HG03097 (cell line): ENCODE data around the gene GNG13.
"Not testable (repeated sequence)": the region's sequence is repeated elsewhere in the genome, so short reads cannot be mapped to it uniquely, and the experiment has no call there.

Experiments
- ATAC-seq: cut with Tn5 transposase; IDR thresholded peaks from one replicate; pipeline ENCODE4 v1.9.1; 2021; ENCODE audit not compliant: unreplicated experiment, low FRiP score

The GNG13 gene

DNA sequence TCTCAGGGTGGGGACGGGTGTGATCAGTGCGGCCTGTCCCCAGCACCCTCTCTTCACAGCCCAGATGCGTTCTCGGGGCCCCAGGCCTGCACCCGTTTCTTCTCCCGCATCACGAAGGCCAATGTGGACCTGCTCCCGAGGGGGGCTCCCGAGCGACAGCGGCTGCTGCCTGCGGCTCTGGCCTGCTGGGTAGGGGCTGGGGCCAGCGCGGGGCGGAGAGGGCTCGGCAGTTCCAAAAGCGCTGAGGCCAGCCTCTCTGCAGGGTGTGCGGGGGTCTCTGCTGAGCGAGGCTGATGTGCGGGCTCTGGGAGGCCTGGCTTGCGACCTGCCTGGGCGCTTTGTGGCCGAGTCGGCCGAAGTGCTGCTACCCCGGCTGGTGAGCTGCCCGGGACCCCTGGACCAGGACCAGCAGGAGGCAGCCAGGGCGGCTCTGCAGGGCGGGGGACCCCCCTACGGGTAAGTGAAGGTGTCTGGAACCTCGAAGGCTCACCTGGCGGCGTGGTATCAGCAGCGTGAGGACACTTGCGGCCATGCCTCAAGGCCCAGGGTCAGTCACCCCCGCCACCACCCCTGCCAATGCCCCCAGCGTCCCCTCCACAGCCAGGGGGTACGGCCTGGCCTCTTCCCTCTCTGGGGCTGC, 35.6 kb downstream of the GNG13 start:
- ATAC-seq, result no peak

DNA sequence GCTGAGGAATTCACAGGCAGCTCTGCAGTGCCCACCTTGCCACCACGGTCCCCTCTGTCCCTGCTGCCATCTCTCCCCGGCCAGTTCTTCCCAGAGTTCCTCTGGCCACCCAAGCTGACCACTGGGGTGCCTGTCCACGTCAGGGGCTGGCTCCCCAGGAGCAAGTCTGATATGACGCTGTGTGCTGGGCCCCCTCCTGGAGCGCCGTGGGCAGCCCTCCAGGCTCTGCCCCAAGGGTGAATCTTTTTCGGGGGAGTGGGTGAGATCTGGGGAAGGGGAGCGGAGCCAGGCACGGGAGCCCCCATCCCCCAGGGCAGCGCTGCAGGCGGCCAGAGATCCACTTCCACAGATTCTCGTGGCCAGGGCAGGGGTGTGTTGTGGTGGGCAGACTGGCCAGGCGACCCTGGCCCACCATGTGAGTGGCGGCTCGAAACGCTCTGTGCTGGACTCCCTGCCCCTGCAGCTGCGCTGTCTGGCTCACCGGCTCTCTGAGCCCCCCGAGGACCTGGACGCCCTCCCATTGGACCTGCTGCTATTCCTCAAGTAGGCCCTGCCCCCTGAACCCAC, 36.3 kb downstream of the GNG13 start:
- no peak for ATAC-seq

DNA sequence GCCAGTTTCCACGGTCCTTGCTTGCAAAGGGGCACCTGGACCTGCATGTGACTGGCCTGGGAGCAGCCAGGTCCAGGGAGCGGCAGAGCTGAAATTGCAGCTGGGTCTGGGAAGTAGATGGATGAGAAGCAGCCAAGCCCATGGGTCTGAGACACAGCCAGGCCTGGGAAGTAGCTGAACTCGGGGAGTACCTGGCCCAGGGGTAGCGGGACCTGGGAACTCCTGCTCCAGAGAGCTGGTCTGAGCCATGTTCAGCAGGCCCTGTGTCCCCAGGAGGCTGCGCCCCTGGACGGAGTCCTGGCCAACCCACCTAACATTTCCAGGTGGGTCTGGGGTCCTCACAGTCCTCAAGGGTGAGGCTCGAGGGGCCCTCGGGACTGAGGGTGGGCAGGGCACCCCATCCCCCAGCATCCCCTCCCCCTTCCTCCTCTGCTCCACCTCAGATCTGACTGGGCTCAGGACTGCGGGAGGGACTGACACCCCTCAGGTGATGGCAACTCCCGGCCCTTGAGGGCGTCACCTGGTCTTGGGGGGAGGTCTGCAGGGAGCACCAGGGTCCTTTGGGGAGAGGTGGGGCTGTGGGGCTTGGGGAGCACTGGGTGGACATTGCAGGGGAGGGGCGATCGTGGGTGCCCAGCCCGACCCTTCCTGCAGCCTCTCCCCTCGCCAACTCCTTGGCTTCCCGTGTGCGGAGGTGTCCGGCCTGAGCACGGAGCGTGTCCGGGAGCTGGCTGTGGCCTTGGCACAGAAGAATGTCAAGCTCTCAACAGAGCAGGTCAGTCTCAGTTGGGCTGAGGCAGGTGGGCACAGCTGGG, 37.0 kb downstream of the GNG13 start:
- no peak for ATAC-seq

DNA sequence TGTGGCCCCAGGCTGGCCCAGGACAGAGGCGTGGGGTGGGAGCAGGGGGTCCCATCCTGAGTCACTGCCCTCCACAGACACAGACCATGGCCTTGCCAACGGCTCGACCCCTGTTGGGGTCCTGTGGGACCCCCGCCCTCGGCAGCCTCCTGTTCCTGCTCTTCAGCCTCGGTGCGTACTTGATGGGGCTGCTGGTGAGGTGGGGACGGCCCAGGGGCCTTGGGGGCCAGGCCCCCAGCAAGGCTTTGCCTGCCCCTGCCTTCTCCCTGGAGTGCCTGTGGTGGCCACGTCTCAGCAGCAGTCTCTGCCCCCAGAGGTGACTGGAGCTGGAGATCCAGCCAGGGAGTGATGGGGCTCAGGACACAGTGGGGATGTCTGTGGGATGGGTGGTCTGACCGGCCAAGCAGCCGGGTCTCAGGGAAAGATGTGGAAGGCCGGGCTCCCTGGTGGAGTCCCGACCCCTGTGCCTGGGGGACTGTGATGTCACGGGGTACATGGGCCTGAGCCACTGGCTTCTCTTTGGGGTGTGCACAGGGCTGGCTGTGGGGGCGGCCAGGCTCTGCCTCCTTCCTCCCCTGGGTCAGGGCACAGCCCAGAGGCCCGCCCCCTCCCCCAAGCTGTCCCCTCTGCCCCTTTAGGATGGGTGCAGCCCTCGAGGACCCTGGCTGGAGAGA, 37.8 kb downstream of the GNG13 start:
- no peak for ATAC-seq

DNA sequence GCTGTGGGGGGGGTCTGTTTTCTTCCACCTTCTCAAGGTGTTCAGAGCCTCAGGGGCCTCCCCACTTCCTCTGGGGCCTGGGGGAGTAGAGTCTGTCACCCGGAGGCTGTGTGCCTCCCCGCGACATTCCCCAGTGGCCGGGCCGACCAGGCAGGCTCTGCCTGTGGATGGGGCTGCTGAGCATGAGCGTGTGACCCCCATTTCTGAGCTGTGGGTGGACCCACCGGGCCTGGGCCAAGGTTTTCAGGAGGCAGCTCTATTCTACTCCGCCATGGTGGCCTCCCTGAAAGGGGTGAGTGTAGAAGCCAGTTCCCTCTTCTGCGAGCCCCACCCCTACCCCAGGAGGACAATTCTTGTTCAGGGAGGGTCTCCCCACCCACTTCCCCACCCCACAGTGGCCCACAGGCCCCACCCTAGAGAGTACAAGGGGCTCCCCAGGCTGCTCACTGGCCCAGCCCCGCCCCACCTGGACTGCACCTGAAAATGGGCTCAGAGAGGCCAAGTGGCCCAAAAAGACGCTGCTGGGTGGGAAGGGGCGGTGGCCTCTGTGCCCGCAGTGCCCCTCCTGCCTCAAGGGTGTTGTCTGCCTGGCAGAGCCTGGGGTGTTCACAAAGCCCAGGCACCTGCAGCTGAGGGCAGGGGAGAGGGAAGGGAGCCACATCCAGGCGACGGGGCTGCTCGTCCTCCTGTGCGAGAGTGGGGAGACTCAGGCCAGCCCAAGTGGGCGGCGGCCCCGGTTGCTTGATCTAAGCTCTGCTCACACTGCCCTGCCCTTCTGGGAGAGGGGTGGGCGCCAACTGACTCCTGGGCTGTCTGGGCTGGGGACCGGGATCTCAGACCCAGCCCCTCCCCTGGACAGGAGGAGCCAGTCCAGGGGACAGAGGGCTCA, 38.7 kb downstream of the GNG13 start:
- no peak for ATAC-seq

DNA sequence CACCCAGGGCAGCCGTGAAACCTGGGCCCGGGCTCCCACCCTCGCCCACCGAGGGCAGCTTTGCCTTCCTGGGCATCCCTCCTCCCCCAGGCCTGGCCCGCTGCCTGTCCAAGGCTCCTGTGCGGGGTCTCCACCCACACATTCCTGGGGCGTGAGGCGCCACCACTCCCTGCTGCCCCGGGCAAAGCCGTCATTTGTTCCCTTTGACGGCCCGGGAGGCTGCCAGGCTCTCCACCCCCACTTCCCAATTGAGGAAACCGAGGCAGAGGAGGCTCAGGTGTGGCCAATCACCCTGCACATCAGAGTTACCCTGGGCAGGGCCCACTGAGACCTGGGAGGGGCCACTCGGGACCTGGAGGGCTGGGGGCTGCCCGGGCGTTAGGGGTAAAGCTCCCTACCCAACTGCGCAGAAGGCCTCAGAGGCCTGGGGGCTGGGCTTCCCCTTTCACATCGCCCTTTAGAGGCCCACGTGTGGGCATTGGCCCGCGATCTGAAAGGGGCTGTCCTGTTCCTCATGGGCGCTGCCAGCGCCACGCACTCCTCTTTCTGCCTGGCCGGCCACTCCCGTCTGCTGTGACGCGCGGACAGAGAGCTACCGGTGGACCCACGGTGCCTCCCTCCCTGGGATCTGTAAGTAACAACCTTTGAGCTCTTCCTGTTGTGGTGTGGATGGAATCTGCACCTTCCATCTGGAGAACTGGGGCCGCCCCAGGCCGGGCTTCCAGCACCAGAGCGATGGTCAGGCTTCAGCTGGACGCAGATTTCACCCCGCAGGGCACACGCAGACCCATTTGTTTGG, 39.8 kb downstream of the GNG13 start, which contains the start of gene MSLN:
MSLN (plus strand) TSS at position 190 of the 799 bp plus-strand sequence. CDS start 1,947 bp downstream, outside the sequence.
- ATAC-seq, result no peak

DNA sequence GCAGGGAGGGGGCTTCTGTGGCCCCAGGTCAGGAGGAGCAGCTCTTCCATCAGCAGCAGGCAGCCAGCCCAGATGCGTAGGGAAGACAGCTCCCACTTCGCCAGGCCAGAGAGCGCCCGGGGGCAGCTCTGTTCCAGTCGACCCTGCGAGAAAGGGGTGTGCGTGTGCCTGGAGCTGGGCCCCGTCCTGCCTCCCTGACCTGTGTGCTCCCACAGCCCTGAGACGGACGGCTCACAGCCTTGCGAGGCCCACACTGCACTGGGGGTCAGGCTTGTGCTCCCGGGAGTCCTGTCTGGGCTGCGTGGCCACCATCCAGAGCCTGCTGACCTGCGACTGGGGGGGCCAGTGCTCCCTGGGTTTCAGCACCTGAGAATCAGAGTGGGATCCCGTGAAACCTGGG, 40.5 kb downstream of the GNG13 start:
- ATAC-seq, result no peak

DNA sequence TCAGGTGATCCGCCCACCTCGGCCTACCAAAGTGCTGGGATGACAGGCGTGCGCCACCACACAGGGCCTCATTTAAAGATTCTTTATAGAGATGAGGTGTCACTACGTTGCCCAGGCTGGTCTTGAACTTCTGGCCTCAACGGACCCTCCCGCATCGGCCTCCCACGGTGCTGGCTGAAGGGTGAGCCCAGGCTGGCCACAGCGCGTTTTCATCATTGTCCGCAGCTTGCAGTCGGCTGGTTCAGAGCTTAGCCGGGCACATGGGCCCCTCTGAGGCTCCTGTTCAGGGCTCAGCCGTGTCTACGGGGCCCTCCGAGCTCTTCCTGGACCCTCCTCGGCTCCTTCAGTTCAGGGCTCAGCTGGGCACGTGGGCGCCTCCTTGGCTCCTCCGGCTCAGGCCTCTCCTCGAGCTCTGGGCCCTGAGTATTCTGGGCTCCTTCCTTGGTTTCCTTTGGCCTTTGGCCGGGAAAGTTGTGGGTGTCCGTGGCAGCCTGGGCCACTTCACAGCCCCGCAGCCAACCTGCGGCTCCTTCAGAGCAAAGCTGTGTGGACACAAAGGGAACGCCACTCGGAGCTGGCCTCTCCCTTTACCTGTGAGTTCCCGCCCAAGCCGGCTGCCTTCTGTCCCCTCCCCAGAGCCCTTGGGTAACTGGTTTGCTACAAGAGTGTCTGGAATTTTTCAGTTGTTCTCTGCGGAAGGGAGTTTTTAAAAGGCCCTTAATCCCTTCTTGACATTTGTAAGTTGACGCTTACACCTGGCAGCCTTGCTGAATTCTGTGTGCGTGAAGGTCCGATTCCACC, 41.2 kb downstream of the GNG13 start:
- ATAC-seq, result no peak

DNA sequence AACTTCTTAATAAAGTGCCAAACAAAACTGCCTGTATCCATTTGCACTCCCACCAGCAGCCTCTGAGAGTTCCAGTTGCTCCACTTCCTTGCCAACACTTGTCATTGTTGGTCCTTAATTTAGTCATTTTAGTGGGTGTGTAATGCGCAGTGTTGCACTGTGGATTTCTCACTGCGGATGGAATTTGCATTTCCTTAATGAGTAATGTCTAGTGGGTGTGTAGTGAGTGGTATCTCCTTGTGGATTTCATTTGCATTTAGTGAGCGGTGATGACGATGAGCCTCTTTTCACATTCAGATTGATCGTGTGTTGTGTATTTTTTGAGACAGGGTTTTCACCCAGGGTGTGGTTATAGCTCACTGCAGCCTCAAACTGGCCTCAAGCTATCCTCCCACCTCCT, 44.1 kb downstream of the GNG13 start:
- no peak for ATAC-seq

DNA sequence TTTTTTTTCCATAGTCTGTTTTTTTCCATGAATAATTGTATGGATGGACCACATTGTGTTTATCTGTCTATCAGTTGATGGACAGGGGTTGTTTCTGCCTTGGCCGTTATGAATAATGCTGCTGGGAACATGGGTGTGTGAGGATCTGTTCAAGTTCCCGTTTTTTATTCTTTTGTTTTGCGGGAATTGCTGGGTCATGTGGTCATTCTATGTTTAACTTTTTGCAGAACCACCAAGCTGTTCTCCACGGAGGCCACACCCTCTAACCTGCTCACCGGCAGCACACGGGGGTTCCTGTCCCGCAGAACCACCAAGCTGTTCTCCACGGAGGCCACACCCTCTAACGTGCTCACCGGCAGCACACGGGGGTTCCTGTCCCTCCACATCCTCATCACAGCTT, 45.9 kb downstream of the GNG13 start:
- no peak for ATAC-seq

DNA sequence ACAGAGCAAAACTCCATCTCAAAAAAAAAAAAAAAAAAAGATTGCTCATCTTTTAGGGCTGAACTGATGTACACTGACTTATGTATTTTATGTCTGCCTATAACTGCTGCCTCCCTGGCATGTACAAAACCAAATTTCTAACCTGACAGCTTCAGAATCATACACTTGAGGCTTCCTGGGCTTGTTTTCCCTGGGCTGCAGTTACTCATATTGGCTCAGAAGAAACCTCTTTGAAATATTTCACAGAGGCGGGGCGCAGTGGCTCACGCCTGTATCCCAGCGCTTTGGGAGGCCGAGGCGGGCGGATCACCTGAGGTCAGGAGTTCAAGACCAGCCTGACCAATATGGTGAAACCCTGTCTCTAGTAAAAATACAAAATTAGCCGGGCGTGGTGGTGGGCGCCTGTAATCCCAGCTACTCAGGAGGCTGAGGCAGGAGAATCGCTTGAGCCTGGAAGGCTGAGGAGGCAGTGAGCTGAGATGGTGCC, 46.4 kb downstream of the GNG13 start:
- ATAC-seq, result not testable (repeated sequence)

DNA sequence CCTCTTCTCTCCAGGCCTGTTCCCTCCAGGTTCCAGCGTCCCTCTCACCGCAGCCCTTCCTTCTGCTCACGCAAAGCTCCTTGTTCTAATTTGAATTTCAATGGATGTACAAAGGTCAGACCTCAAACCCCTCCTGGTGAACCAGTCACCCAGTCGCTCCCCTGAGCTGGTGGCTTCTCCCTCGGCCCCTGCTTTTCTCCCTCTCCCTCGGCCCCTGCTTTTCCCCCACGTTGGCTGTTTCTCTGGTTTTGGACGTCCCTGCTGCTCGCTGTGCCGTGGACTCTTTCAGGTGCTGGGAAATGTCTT, 48.6 kb downstream of the GNG13 start:
- ATAC-seq, result no peak

DNA sequence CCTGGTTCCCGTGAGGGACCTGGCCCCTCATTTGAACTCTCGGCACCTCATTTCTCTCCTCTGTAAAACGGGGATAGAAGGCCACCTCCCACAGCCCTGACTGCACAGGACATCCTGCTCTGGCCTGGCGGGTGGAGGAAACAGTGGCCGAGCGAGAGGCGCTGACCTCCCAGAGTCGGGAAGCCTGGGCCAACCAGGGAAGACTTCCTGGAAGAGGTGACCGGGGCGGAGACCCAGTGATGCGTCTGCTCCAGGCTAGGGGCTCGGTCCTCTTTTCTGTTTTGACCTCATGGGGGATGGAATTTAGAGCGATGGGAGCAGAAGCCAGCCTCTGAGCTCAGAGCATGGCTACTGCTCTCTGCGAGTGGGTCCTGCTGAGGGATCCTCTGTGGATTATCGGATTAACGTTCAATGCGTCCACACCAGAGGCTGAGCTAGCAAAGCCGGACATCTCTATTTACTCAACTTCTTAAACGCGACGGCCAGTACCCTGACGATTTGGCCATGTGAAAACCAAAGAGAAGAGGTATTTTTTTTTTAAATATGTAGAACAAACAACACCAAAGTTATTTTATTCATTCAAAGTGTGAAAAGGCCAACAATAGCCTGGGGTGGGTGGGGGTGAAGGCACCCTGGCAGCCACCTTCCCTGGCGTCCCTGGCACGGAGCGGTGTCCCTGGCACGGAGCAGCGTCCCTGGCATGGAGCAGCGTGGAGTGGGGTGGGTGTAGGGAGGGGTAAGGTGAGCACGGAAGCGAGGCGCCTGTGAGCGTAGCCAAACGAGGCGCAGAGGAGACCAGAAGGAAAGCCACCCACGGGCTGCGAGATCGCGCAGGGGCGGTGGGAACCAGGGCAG, 49.2 kb downstream of the GNG13 start:
- no peak for ATAC-seq

DNA sequence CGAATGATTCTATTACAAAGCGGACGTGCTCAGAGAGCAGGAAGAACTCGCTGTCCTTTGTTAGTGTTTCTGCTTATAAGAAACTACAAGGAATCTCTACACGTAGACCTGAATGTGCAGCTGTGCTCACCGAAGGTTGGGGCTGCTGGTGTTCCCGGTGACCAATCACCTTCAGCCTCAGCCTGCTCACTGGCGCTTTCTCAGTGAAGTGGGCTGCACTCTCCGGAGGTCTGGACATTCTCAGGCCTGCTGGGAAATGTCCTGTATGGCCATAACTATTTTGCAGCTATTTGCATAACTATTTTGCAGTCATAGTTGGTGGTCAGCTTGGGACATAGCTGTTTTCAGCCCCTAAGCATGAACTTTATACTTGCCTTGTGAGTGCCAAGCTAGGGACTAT, 50.0 kb downstream of the GNG13 start:
- no peak for ATAC-seq

DNA sequence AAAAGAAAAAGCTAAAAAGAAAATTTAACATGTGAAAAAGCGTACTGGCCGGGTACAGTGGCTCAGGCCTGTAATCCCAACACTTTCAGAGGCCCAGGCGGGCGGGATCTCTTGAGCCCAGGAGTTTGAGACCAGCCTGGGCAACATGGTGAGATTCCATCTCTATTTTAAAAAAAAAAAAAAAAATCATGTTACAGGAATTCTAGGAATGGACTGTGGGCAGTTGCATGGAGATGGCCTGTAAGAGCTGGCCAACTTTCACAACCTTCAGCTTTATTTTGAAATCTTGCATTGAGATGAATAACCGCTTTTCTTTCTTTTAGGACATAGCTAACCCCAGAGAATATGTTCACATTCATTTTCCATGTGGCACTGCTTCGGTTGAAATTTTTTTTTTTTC, 51.5 kb downstream of the GNG13 start:
- no peak for ATAC-seq
